NOMO-1 treated with DMSO at 0.1 percent for 48 hours (cell line): Measurements from ENCODE around the gene STARD10.
"Not testable (repeated sequence)": the region's sequence is repeated elsewhere in the genome, so short reads cannot be mapped to it uniquely, and the experiment has no call there.

Experiments
- DNase-seq: peaks from one replicate; lab custom pipeline; 2025; ENCODE audit not compliant: unreplicated experiment; lab: John Stamatoyannopoulos, UW

The STARD10 gene, protein sequence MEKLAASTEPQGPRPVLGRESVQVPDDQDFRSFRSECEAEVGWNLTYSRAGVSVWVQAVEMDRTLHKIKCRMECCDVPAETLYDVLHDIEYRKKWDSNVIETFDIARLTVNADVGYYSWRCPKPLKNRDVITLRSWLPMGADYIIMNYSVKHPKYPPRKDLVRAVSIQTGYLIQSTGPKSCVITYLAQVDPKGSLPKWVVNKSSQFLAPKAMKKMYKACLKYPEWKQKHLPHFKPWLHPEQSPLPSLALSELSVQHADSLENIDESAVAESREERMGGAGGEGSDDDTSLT

GRCh38 chr11:72793425-72794367 lies at the start of gene STARD10:
STARD10 (minus strand) TSS chr11:72794047; CDS start chr11:72781181, 12,866 bp downstream.
- DNase-seq = peak; percentile 91

GRCh38 chr11:72842653-72843330 lies 48.9 kb upstream of the STARD10 start:
- DNase-seq = no peak

DNA sequence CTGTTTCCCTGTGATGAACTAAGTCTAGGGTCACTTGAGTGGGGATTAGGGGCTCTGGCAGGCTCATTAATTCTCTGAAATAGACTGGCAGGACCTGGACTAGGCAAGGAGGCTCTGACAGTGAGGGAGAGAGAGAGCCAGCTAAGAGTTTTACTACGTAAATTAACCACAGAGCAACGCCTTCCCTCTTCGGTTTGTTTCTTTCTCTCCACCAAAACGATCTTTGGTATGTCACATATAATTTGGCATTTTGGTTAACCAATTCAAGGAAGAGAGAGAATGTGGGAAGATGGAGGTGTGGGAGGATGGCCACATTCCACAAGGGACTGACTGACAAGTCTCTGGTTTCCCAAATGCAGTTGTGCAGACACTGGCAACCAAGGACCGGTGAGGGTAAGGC lies 48.3 kb upstream of the STARD10 start:
- no peak for DNase-seq

GRCh38 chr11:72841397-72841796 lies 47.5 kb upstream of the STARD10 start:
- no peak for DNase-seq

DNA sequence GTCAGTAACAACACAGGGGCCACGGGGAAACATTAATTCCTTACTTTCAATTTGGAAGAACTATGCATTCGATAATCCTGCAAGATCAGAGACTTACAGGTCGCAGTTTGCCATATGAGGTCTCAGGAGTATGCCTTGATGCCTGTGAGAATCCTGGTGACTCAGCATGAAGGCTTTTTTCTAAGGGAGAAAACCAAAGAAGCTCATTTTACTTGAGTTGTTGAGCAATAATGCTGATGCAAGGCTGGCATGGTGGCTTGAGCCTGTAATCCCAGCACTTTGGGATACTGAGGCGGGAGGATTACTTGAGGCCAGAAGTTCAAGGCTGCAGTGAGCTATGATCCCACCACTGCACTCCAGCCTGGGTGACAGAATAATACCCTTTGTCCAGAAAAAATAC lies 46.9 kb upstream of the STARD10 start:
- DNase-seq = no peak

DNA sequence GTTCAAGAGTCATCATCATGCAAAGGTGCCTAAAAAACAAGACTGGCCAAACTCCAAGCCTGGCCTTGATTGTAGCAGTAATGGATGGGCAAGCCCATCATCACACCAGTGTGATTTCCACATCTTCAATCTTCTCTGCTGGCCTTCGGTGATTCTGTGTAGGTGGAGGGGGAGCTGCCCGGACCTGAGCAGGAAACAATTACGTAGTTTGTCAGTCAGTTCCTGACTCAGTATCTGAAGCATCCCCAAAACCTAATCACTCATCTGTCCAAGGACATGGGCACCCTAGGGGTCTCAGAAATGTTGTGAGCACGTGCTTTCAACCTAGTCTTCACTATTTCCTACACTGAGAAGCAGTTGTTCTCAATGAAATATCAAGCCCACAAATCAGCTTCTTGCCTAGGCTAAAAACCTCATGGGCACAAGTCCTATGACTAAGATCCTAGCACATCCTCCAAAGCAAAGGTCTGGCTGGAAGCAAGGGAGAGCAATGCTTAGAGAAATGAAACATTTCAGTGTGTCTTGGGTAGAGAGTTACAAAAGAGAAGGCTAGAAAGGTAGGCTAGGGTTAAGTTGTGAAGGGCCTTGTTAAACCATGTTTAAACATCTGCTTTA lies 45.0 kb upstream of the STARD10 start:
- DNase-seq = no peak

GRCh38 chr11:72836111-72836510 lies 42.3 kb upstream of the STARD10 start:
- DNase-seq = no peak

DNA sequence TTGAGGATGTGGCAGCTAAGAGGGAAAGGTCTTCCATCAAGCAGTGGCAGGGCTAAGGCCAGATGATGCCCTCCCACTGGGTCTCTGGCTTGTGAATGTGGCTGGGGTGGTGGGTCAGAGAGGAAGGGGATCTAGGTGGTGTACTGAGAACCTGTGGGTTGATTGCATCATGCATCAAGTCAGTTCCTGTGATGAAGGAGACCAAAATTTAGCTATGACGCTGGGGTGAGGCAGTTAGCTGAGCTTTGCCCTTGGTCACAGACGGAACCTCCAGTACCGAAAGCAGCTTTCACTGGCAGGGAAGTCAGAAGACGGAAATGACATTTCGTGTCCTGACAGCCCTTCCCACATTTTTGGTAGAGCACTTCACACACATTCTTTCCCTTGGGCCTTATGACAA lies 41.1 kb upstream of the STARD10 start:
- DNase-seq = peak; percentile 68

DNA sequence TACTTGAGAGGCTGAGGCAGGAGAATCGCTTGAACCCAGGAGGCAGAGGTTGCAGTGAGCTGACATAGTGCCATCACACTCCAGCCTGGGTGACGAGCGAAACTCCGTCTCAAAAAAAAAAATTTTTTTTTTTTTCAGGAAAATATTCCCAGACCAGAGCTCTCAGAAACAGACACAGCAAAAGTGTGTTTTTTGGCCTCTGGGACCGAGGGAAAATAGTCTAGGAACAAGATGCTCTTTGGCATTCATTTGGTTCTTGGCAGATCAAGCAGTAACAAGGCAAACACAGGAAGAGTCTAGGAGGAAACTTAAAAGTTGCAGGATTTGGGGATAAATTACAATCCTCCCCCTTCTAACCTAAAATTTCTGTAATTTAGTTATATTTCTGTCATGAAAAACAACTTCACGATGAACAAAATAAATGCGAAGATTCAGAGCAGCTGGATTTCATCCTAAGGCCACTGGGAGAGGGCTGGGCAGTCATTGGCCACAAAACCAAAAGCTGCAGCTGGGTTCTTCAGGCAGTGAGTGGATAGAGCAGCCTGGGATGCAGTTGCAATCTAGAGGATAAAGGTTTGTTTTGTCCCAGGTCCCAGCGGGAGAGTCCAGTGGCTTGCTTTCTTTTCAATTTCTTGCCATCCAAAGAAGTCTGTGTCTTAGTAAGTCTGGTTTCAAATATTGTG lies 40.1 kb upstream of the STARD10 start:
- no peak for DNase-seq

GRCh38 chr11:72833083-72833733 lies 39.4 kb upstream of the STARD10 start:
- DNase-seq = no peak

- no peak for DNase-seq
Measured at GRCh38 chr11:72832301-72833082, 38.6 kb upstream of the STARD10 start.

DNA sequence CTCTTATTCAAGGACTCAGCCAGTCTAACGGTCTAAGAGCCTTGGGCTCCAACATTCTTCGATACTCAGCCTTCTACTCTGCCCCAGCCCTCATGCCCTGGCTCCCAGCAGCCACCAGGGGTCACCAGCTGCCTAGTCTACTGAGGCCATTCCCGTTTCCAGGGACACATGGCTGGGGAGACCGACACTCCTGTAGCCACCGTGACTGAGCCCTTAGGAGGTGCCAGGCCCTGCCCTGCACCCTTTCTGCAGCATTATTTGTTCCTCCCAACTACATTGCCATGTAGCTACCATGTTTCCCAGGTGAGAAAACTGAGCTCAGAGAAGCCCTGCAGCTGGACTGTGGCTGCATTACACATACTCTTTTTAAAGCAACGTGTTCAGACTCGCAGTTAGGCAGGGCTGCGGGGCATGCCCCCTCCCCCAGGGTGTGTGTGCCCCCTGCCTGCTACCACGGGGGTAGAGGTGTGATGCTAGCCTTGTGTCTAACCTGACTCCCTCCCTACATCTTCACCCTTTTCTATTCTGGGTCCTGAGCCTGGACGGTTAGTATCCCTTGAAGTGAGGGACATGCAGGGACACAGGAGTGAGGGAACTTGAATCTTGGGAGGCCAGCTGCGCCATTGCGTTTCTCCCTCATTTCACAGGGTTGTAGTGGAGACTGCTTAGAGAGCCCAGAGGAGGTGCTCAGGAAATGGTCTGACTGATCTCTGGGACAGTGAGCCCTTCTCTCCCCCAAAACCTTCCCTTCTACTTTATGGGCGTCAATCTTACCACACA lies 37.9 kb upstream of the STARD10 start:
- DNase-seq = no peak

- no peak for DNase-seq
Measured at GRCh38 chr11:72829884-72830533, 36.2 kb upstream of the STARD10 start.

DNA sequence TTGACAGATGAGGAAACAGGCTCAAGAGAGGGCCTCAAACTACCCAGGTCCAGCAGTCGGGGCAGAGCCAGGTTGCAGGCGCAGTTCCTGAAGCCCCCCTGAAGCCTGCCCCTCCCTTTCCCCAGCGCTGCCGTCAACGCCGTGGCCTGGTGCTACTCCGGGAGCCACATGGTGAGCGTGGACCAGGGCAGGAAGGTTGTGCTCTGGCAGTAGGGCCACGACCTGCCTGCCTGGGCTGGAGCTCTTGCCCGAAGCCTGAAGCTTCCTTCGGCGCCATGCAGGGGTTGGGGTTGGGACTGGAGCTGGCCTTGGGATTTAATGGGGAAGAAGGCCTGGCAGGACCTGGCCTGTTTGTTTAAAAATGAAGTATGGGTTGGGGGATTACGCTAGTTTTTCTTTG lies 35.3 kb upstream of the STARD10 start:
- DNase-seq = no peak

DNA sequence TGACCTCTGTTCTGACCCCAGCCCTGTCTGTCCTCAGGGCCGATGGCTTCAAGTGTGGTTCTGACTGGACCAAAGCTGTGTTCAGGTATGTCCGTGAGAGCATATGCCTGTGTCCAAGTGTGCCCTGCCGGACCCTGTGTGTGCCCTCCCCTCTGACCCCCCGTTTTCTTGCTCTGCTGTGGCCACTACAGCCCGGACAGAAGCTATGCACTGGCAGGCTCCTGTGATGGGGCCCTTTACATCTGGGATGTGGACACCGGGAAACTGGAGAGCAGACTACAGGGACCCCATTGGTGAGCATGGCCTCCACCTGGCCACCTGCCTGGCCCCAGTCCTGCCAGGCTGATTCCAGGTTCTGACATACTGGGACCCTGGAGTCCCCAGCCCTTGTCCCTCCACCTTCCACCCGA lies 34.9 kb upstream of the STARD10 start:
- no peak for DNase-seq

- no peak for DNase-seq
Measured at GRCh38 chr11:72828081-72828567, 34.3 kb upstream of the STARD10 start.

- not testable (repeated sequence) for DNase-seq
Measured at GRCh38 chr11:72827656-72828055, 33.8 kb upstream of the STARD10 start.

DNA sequence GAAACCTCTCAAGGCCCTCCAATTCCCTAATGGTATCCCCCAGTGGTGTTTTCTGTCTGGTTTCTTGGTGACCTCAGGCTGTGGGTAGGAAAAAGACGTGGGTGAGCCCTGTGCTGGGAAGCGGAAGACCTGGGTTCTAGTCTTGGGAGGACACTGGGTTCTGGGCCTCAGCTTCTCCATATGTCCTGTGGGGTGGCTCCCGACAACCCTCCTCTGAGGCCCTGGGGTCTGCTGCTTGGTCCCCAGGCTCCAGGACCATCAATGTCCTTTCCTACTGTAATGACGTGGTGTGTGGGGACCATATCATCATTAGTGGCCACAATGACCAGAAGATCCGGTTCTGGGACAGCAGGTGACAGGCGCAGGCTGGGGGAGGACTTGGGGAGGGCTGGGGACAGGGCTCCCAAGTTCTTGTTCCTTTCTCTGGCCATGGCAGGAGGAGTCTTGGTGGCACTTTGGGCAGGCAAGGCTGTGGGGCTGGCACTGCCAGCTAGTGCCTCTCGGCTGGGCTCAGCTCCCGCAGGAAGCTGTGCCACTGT lies 33.2 kb upstream of the STARD10 start:
- no peak for DNase-seq
